Stimulated activated naive CD8-positive, alpha-beta T cell treated with anti-CD3 and anti-CD28 coated beads, Interleukin-15, amount 100 ng/mL, for 72 hours (primary cell): Measurements from ENCODE around the gene EEA1.

ENCODE experiments used
- ATAC-seq: fragments of 150-1000 bp; cut with Tn5 transposase; 2 replicates; pipeline ENCODE4 v1.10.0; 2021; ENCODE audit warnings: mild to moderate bottlenecking, moderate library complexity
- DNase-seq, 2 donors: peaks; one replicate each; pipeline ENCODE4 v3.0.0; 2021 to 2022
- H3K27ac Mint-ChIP-seq, 2 donors: one replicate each; pipeline ENCODE4 v1.8.0; 2022; ENCODE audit warnings: mild to moderate bottlenecking in 2 of 2, mixed read lengths in 2 of 2, moderate library complexity in 2 of 2
- H3K27me3 Mint-ChIP-seq: one replicate; pipeline ENCODE4 v1.8.0; 2022; ENCODE audit warnings: mixed read lengths
- H3K4me1 Mint-ChIP-seq: one replicate; pipeline ENCODE4 v1.8.0; 2022; ENCODE audit warnings: mild to moderate bottlenecking, mixed read lengths
- H3K4me3 Mint-ChIP-seq, 2 donors: one replicate each; pipeline ENCODE4 v1.8.0; 2022; ENCODE audit warnings: mild to moderate bottlenecking in 2 of 2, mixed read lengths in 2 of 2, moderate library complexity in 1 of 2
- H3K9me3 Mint-ChIP-seq, 2 donors: one replicate each; pipeline ENCODE4 v1.8.0; 2022; ENCODE audit warnings: mixed read lengths in 2 of 2

EEA1 gene

DNA sequence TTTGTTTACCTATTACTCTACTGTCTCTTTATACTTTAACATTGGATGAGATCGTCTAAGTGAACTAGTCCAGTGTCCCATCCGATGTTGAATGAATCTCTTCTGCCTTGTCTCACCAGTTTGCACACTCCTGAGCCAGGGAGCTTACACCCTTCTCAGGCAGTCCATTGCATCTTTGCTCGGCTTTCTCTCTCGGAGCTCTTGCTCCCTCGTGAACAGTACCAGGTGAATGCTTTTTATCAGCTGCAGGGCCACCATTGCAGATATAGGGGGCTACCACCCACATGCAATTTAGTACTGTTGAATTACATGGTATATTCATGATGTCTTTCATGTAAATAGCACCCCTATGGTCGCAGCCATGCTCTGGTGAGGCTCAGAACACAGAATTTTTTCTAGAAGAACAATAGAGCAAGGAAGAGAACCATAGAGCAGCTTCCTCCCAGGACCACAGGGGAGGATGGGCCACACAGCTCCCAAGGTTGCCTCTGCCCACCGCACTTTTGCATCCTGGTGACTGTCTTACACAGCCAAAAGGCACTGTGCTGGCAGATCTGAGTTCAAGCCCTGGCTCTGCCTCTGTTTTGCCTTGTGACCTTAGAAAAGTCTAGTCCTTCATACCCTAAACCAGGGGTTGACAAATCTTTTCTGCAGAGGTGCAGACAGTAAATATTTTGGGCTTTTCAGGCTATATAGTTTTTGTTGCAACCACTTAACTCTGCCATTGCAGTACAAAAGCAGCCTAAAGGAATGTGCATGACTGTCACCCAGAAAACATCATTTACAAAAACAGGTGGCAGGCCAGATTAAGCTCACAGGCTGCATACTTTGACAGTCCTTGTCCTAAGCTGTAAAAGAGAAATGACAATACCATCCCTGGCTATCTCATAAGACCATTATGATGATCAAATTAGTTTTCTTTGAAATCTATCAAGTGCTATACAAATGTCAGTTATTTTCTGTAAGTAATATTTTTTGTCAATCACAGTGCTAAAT lies 190.9 kb downstream of the EEA1 start:
- H3K4me3 Mint-ChIP-seq = no peak overlapping the region
- no peaks in the 10 kb centered on the region for H3K4me1 Mint-ChIP-seq
- H3K27me3 Mint-ChIP-seq = peaks cover 8% of the 10 kb centered on the region
- H3K9me3 Mint-ChIP-seq = no peaks in the 10 kb centered on the region
- no peak for ATAC-seq
- no peak for DNase-seq
- no peak overlapping the region for H3K27ac Mint-ChIP-seq

DNA sequence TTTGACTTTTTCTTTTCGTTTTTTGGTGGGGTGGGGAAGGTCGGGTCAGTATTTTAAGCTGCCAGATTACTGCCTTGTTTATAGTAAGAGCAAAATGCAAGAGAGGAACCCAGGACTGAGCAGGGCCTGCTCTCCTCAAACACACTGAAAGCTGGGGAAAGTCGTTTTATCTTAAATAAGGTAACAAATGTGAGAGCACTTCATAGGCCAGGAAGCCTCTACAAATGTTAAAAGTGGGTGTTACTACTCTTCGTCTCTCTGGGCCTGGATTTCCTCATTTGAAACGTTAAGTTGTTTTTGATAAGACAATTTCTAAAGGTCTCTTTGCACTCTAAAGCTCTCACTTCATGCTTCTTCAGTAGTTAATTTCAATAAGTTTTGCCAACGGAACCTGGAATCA lies 192.5 kb downstream of the EEA1 start:
- H3K9me3 Mint-ChIP-seq = no peaks in the 10 kb centered on the region
- no peak overlapping the region for H3K4me3 Mint-ChIP-seq
- peak overlapping the region in 1 of 2 donors; percentile 60 for H3K27ac Mint-ChIP-seq
- ATAC-seq (no peak), DNase-seq (no peak)
- H3K4me1 Mint-ChIP-seq = no peaks in the 10 kb centered on the region
- peaks cover 8% of the 10 kb centered on the region for H3K27me3 Mint-ChIP-seq

DNA sequence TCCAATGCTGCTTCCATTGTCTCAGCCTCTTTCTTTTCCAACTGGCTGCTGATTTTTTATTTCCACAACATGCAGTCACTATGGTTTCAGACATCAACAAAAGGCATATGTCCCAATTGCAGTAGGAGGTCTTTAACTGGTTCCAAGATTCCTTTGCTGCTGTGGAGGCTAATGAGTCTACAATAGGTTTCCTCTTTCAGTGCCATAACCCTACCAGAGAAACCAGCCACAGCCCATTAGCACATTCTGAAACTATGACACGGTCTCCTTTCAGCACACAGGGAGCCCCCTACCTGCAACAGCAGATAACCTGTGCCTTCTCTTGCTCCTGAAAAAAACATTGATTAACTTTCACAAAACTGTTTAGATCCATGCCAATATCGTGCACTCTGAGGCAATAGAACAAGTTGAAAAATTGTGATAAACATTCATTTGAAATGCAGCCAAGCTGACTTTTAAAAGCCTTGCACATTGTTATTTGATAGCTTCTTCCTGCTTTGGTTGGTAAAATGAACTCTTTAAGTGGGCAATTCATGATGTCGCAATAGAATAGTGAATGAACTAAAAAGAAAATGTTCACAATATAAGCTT lies 193.9 kb downstream of the EEA1 start:
- ATAC-seq (no peak), DNase-seq (no peak)
- H3K9me3 Mint-ChIP-seq = no peaks in the 10 kb centered on the region
- H3K27ac Mint-ChIP-seq = no peak overlapping the region
- no peaks in the 10 kb centered on the region for H3K4me1 Mint-ChIP-seq
- peaks cover 8% of the 10 kb centered on the region for H3K27me3 Mint-ChIP-seq
- H3K4me3 Mint-ChIP-seq = no peak overlapping the region

DNA sequence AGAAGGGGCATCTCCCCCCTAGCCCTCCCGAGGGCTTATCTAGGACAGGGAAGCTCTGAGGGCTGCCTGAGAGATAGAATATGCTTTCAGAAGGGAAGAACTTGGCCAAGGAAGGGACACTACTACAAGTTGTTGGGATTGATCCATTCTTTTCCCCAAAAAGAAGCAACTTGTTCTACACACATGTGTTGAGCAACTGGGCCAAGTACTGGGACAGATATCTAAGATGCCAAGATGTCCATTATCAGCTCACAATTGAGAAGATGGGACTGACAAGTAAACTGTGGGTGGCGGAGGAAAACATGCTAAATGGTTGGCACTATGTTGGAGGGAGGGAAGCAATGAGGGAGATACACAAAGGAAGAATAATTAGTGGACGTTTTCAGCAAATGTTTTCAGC lies 195.4 kb downstream of the EEA1 start:
- Mint-ChIP-seq H3K27me3 (peaks cover 8% of the 10 kb centered on the region), H3K4me1 (no peaks in the 10 kb centered on the region), H3K27ac (no peak overlapping the region), H3K4me3 (no peak overlapping the region), H3K9me3 (no peaks in the 10 kb centered on the region)
- DNase-seq (no peak), ATAC-seq (no peak)

DNA sequence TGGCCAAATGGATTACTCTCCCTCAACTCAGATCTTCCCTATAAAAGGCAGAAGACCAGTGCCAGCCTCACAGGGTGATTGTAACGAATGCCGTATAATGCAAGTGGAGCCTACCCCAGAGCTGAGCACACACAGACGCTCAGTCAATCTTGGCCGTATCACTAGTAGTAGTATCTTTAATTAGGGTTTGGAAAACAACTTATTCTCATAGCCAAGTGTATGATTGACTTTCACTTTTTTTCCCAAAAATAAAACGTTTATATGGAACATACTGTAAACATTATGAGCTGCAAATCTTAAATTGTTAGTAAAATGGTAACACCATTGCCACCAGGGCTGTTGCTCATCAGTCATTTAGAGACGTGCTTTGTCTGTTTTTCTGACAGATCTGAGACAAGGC lies 195.9 kb downstream of the EEA1 start:
- Mint-ChIP-seq H3K4me1 (no peaks in the 10 kb centered on the region), H3K4me3 (no peak overlapping the region), H3K9me3 (no peaks in the 10 kb centered on the region), H3K27me3 (peaks cover 8% of the 10 kb centered on the region), H3K27ac (no peak overlapping the region)
- ATAC-seq = no peak
- DNase-seq = no peak

DNA sequence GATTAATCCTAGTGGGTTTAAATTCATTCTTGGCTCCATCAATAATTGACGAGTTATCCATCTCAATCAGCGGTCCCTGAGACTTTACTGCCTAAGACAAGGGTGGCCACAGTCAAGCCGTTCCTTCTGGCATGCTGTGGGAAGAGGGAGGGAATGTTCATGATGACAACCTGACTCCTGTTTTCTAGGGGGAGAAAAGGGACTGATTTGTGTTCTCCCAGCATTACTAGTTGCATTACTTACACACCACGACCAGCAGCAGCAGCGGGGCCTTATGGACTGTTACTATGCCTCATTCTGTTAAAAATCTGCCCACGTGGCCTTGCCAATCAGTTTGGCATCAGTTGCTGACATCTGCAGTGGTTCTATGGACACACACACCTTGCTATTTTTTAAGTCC lies 196.4 kb downstream of the EEA1 start:
- no peak overlapping the region for H3K4me3 Mint-ChIP-seq
- no peaks in the 10 kb centered on the region for H3K4me1 Mint-ChIP-seq
- no peak overlapping the region for H3K27ac Mint-ChIP-seq
- DNase-seq (no peak), ATAC-seq (no peak)
- H3K27me3 Mint-ChIP-seq = peaks cover 8% of the 10 kb centered on the region
- no peaks in the 10 kb centered on the region for H3K9me3 Mint-ChIP-seq

DNA sequence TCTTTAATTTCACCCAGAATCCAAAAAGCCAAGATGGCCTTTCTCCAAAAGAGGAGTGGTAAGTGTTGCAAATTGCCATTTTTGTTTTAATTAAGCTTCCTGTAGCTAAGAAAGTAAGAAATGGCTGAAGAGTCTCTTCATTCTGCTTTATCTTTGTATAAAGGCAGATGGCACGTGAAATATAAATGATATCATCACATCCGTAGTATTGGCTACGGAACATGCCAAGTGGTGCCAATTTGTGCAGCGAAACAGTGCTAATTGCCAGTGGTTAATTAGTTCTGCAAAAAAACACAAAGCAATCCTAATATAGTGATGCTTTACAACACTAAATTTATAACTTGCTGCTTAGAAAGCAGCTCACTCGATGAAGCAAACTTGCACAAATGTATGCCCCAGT lies 196.9 kb downstream of the EEA1 start:
- Mint-ChIP-seq H3K9me3 (no peaks in the 10 kb centered on the region), H3K27ac (no peak overlapping the region), H3K4me1 (no peaks in the 10 kb centered on the region), H3K4me3 (no peak overlapping the region), H3K27me3 (peaks cover 8% of the 10 kb centered on the region)
- no peak for DNase-seq
- ATAC-seq = no peak

DNA sequence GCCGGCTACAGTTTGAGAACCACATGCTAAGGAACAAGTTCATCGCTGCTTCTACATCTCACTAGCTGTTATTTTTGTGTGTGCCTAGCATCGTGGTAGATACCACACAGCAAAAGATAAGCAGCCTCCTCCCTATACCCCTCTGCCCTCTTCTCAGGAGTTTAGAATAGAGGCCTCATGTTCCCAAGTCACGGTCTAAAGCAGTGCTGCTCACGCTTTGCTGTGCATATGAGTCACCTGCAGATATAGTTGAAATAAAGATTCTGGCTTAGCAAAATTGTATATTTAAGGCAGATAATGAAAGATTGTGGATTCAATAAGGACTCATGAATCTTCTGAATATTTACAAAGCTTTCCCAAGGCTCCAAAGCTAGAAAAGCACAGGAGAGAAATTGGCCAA lies 198.3 kb downstream of the EEA1 start:
- H3K4me3 Mint-ChIP-seq = no peak overlapping the region
- no peaks in the 10 kb centered on the region for H3K4me1 Mint-ChIP-seq
- no peak overlapping the region for H3K27ac Mint-ChIP-seq
- no peaks in the 10 kb centered on the region for H3K9me3 Mint-ChIP-seq
- ATAC-seq (no peak), DNase-seq (no peak)
- peaks cover 8% of the 10 kb centered on the region for H3K27me3 Mint-ChIP-seq

DNA sequence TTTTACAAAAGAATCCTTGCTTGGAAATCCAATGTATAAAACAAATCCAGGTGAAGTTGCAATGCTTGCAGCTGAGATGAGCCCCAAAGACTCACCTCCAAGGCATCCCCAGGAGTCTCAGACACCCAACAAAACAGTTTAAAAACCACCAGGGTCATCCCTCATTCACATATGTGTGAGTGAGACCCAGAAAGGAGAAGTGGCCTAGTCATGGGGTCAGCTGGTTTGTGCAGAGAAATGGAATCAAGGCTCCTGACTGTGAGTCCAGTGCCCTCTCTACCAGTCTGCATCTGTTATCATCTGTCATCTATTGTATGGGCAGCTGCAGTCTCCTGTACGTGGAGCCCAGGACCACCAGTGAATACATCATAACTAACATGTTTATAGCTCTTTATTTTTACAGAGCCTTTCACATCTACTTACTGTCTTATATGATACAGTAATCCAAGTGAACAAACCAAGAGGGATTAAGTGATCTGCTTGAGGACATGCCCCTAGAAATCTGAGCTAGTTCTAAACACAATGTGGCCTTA lies 199.3 kb downstream of the EEA1 start:
- H3K4me3 Mint-ChIP-seq = no peak overlapping the region
- no peak overlapping the region for H3K27ac Mint-ChIP-seq
- ATAC-seq (no peak), DNase-seq (no peak)
- H3K4me1 Mint-ChIP-seq = no peaks in the 10 kb centered on the region
- peaks cover 4 to 5% of the 10 kb centered on the region in 2 donors for H3K9me3 Mint-ChIP-seq
- peaks cover 4% of the 10 kb centered on the region for H3K27me3 Mint-ChIP-seq

DNA sequence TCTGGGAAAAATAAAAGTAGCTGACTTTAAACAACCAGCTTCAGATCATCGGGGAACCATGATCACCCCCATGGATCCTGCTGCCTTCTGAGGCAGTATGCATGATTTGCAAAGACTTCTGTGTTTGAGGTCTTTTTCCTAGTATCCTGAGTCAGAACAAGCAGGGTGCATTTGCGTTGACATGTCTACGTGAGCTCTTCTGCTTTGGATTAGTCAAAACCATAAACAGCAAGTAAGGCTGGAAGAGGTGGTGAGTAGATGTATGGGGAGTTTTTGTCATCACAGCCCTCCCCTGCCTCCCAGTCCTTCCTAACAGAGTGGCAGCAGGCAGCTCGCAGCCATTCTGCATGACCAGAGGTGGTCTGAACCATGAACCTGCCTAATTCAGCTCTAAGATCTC lies 202.2 kb downstream of the EEA1 start:
- Mint-ChIP-seq H3K27me3 (peaks cover 8% of the 10 kb centered on the region), H3K27ac (no peak overlapping the region), H3K9me3 (peaks cover 10 to 14% of the 10 kb centered on the region in 2 donors), H3K4me3 (no peak overlapping the region), H3K4me1 (no peaks in the 10 kb centered on the region)
- no peak for DNase-seq
- no peak for ATAC-seq

DNA sequence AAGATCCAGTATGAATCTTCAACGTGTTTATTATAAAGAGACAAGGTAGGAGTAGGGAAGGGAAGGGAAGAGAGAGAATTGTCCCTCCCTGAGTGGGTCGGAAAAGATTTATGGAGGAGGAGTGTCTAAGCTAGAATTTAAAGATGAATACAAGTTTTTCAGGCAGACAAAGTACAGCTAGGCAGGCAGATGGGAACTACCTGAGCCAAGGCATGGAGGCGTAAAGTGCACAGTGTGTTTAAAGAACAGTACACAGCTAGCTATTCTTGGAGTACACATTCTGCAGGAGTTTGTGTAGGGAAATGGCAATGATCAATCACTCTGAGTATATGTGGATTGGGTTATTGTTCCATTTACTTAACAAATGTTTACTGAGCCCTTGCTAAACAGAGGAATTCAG lies 206.2 kb downstream of the EEA1 start:
- peaks cover 10 to 14% of the 10 kb centered on the region in 2 donors for H3K9me3 Mint-ChIP-seq

DNA sequence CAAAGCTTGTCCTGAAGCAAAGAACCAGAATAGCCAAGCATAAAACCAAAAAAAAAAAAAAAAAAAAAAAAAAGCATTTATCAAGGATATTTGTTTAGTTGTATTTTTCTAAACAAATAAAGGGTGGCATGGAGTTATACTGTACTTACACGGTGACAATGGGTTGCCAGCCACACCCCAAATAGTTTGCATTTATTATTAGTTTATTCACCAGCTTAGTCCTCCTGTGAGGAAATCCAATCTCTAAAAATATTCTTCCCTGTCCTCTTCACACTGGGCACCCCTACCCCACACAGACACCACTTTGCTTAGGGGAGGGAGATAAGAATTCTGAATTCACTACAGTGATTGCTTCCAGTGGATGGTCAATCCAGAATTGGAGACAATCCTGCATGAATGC lies 207.4 kb downstream of the EEA1 start:
- no peaks in the 10 kb centered on the region for H3K4me1 Mint-ChIP-seq
- DNase-seq = no peak
- no peak overlapping the region for H3K27ac Mint-ChIP-seq
- H3K27me3 Mint-ChIP-seq = peaks cover 8% of the 10 kb centered on the region
- ATAC-seq = no peak
- no peak overlapping the region for H3K4me3 Mint-ChIP-seq
- H3K9me3 Mint-ChIP-seq = peaks cover 10 to 14% of the 10 kb centered on the region in 2 donors

More for the DNA sequence above, 206.2 kb downstream of the EEA1 start:
- DNase-seq (no peak), ATAC-seq (no peak)
- no peak overlapping the region for H3K4me3 Mint-ChIP-seq
- H3K27ac Mint-ChIP-seq = no peak overlapping the region
- no peaks in the 10 kb centered on the region for H3K4me1 Mint-ChIP-seq
- H3K27me3 Mint-ChIP-seq = peaks cover 8% of the 10 kb centered on the region

DNA sequence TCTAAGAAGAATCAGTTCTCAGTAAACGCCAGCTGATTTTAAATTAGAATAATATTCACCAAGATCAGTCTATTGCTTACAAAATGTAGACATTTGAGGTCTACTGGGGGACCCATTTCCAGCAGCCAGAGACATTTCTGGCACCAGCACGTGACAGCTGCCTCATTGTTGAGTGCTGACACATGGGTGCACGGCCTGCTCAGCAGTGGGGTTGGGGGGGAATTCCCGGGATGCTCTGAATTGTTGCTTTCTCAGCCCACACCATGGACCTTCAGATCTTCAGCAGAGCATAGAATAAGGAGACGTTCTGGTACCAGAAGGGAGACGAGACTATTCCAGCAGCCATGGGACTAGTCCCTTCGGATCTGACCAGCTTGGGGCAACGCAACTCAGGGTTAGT lies 208.0 kb downstream of the EEA1 start:
- ATAC-seq (no peak), DNase-seq (no peak)
- Mint-ChIP-seq H3K9me3 (peaks cover 10 to 14% of the 10 kb centered on the region in 2 donors), H3K4me3 (no peak overlapping the region), H3K4me1 (no peaks in the 10 kb centered on the region), H3K27ac (no peak overlapping the region), H3K27me3 (peaks cover 8% of the 10 kb centered on the region)
